KOPT-K1 (cell line): Measurements from ENCODE around the gene WDR62.
"Not testable (repeated sequence)": the region's sequence is repeated elsewhere in the genome, so short reads cannot be mapped to it uniquely, and the experiment has no call there.

Experiments used
- H3K27ac ChIP-seq: fragments of 200-600 bp; sonication (generic); 2 replicates; pipeline ENCODE4 v1.5.1; 2016; ENCODE audit warnings: antibody characterized with exemption, mild to moderate bottlenecking, low read depth, low read length; ENCODE audit not compliant: poor library complexity, severe bottlenecking
- H3K36me3 ChIP-seq: fragments of 200-600 bp; sonication (generic); 2 replicates; pipeline ENCODE4 v1.5.1; 2017; ENCODE audit warnings: antibody characterized with exemption, mild to moderate bottlenecking, low read length, moderate library complexity; ENCODE audit not compliant: insufficient read depth
- H3K9me3 ChIP-seq: fragments of 200-600 bp; sonication (generic); 2 replicates; pipeline ENCODE4 v1.5.1; 2017; ENCODE audit warnings: antibody characterized with exemption, low read length, mild to moderate bottlenecking; ENCODE audit not compliant: insufficient read depth, poor library complexity, severe bottlenecking

The WDR62 gene

DNA sequence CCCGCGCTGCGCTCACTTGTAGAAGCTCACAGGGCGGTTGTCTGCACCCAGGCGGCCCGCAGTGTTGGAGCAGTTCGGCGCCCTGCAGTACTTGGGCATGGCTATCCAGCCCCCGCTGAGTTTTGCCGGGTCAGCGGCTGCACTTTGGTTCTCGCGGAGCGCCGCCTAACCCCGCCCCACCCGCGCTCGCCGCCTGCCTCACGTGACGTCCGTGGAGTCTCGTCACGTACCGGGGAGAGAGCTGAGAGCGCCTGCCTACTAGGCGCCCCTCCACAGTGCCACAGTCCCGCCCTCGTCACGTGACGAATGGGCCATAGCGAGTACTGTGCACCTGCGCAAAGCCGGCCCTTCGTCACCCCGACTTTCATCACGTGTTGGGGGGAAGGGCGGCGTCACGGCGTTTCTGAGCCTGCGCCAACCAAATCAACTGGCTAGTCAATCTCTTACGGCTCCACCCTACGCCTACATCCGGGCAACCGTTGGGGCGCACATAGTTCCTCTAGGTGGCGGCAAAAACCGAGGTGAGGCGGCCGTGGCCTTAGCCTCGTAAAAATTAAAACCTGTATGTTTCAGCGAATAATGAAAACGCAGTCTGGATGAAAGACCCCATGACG, 471 bp upstream of the WDR62 start, which contains the start of gene THAP8:
TSS of gene THAP8 (minus strand) at position 167 of the 614 bp plus-strand sequence. CDS start at position 99, 68 bp downstream.
- no peaks in the 10 kb centered on the region for H3K9me3 ChIP-seq
- H3K36me3 ChIP-seq: peaks cover 36% of the 10 kb centered on the region
- peak within 1 kb of the TSS; percentile 96 for H3K27ac ChIP-seq

DNA sequence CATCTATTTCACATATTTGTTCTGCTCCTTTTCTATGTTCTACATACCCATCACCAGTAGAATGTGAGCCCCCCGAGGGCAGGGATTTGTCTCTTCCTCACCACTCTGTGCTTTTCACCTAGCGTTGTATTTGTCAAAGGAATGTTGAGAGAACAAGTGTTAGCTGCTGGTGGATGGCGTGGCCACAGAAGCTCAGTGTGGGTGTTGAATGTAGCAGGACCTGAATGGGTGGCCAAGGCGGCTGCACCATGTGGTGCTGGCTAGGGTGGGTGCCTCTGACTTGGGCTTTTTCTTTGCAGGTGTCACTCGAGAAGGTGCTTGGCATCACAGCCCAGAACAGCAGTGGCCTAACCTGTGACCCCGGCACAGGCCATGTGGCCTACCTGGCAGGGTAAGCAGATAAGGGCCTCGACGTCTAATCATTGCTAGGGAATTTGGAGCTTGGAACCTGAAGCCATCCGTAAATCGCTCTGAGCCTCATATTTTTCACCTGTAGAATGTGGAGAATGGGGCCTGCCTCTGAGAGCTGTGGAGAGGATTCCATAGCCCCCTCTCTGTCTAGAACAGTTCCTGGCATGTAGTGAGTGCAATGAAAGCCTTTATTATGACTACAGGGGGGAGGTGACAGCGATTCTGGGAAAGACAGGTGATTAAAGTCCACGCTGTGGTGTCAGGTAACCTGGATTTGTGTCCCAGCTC, 3.9 kb downstream of the WDR62 start:
- H3K9me3 ChIP-seq: no peaks in the 10 kb centered on the region
- no peak overlapping the region for H3K27ac ChIP-seq
- peaks cover 74% of the 10 kb centered on the region for H3K36me3 ChIP-seq

DNA sequence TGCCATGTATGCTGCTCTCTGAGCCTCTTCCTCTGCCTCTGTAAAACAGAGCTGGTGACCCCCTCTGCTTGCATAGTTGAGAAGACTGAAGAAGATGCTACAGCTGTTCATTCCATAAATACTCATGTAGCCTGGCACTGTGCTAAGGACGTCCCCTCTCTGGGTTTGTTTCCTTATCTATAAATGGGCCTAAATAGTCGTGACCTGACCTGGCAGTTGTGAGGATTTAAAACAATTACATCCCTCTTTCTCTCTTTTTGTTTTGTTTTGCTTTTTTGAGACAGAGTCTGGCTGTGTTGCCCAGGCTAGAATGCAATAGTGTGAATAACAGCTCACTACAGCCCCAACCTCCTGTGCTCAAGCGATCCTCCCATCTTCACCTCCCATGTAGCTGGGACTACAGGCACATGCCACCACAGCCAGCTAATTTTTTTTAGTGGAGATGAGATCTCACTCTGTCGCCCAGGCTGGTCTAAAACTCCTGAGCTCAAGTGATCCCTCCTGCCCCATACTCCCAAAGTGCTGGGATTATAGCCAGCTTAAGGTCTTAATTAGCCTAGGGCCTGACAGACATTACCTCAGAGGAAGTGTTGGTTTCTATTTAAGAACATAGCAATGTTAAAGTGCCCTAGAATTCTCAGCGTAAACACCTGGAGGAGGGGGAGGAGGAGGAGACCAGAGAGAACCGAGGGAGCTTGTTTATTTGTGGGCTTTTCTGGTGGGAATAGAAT, 4.6 kb downstream of the WDR62 start:
- Histone ChIP-seq H3K36me3 (peaks cover 80% of the 10 kb centered on the region), H3K9me3 (no peaks in the 10 kb centered on the region), H3K27ac (no peak overlapping the region)

DNA sequence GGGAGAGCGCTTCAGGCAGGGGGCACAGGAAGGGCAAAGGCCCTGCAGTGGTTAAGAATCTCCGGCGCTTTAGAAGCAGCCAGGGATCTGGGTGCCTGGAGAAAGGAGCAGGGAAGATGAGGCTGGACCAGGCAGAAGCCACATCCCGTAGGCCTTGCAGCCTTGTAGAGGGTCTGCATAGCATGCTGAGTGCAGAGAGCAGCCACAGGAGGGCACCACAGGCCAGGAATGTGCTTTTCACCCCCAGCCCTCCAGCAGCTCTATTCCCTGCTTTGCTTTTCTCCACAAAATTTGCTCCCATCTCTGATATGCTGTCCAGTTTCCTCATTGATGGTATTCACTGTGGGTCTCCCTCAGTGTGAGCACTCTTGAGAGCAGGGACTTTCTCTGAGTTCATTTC, 5.7 kb downstream of the WDR62 start:
- no peak overlapping the region for H3K27ac ChIP-seq
- no peaks in the 10 kb centered on the region for H3K9me3 ChIP-seq
- H3K36me3 ChIP-seq: peaks cover 91% of the 10 kb centered on the region

DNA sequence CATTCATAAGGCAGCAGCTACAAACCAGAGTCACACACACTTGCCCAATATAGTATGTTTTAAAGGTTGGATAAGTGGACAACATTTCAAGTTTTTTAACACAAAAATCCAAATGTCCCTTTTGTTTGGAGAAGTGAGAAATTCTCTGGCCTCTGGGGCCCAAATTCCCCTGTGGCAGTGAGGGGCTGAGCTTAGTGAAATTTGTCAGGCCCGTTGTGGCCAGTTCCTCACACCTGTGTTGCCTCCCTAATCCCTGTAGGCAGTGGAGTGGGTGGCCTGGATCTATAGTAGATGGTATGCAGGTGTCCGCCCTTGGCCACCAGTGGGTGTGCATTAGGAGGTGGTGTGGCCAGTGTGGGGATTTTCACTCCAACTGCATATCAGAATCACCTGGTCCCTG, 6.7 kb downstream of the WDR62 start:
- Histone ChIP-seq H3K36me3 (peaks cover 98% of the 10 kb centered on the region), H3K27ac (no peak overlapping the region), H3K9me3 (no peaks in the 10 kb centered on the region)

DNA sequence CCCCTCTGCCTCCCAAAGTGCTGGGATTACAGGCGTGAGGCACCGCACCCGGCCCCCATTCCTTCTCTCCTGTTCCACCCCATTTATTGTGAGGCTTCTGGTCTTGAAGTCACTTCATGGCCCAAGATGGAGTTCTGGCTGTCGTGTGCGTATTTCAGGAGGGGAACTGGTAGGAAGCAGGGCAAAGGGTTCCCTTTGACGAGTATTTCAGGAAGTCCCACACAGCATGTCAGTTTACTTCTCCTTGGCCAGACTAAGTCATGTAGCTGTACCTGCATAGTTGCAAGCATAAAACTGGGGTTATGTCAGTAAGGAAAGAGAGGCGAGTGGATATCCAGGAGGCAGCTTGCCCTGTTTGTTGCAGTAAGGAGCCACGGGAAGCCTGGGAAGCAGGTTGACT, 10.1 kb downstream of the WDR62 start:
- no peaks in the 10 kb centered on the region for H3K9me3 ChIP-seq
- peaks cover 84% of the 10 kb centered on the region for H3K36me3 ChIP-seq
- no peak overlapping the region for H3K27ac ChIP-seq

DNA sequence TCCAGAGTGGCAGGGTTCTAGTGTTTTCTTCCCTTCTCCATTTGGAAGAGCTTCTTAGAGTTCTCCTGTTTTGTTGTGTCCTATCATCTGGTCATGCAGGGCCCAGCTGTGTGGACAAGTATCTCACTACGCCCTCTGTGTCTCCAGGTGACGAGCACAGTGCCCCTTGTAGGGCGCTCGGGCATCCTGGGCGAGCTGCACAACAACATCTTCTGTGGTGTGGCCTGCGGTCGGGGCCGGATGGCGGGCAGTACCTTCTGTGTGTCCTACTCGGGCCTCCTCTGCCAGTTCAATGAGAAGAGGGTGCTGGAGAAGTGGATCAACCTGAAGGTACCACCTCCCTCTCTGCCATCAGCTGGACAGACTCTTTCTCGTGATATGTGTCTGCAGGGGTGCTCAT, 13.0 kb downstream of the WDR62 start:
- no peak overlapping the region for H3K27ac ChIP-seq
- no peaks in the 10 kb centered on the region for H3K9me3 ChIP-seq
- peaks cover 83% of the 10 kb centered on the region for H3K36me3 ChIP-seq

DNA sequence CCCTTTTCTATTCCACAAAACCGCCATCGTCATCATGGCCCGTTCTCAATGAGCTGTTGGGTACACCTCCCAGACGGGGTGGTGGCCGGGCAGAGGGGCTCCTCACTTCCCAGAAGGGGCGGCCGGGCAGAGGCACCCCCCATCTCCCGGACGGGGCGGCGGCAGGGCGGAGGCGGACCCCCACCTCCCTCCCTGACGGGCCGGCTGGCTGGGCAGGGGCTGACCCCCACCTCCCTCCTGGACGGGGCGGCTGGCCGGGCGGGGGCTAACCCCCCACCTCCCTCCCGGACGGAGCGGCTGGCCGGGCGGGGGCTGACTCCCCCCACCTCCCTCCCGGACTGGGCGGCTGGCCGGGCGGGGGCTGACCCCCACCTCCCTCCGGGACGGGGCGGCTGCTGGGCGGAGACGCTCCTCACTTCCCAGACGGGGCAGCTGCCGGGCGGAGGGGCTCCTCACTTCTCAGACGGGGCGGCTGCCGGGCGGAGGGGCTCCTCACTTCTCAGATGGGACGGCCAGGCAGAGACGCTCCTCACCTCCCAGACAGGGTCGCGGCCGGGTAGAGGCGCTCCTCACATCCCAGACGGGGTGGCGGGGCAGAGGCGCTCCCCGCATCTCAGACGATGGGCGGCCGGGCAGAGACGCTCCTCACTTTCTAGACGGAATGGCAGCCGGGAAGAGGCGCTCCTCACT, 14.3 kb downstream of the WDR62 start:
- H3K36me3 ChIP-seq: peaks cover 84% of the 10 kb centered on the region
- not testable (repeated sequence) for H3K27ac ChIP-seq, H3K9me3 ChIP-seq

DNA sequence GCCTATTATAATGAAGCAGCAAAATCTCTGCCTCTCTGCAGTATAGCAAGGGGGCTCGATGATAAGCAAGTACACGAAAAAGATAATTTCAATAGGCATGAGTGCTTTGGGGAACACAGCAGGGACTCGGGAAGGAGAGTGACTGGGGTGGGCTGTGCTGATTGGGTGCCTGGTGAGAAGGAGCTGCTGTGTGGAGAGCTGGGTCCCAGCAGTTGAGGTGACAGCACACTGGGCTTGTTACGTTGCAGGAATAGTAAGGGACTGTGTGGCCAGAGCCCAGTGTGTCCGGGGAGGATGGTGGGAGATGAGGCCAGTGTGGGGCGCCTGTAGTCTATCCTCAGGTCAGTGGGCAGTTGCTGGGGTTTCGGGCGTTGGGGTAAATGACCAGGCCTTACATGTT, 17.4 kb downstream of the WDR62 start:
- no peak overlapping the region for H3K27ac ChIP-seq
- peaks cover 83% of the 10 kb centered on the region for H3K36me3 ChIP-seq
- H3K9me3 ChIP-seq: no peaks in the 10 kb centered on the region

DNA sequence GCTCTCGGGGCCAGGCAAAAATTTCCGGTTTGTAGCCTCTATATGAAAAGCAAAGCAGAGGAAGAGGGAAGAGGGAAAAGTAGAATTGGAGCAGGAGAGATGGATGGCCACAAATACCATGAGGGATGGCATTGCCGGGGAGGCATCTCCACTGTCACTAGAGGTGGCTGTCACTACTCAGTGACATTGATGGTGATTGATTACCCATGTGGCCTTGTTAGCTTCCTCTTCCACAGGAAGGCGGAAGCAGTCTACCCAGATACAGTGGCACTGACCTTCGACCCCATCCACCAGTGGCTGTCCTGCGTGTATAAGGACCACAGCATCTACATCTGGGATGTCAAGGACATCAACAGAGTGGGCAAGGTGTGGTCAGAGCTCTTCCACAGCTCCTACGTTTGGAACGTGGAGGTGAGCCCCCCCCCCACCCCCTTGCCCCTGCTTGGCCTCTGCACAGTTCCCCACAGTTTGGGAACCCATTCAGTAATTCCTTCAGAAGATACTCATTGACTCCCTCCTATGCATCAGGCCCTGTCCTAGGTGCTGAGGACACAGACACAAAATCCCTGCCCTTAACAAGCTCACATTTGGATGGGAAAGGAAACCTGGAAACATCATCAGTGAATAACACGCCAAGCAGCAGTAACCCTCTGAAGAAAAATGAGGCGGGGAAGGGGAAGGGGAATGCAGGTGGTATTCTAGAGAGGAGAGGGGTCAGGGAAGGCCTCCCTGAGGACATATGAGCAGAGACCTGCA, 18.6 kb downstream of the WDR62 start:
- Histone ChIP-seq H3K9me3 (no peaks in the 10 kb centered on the region), H3K36me3 (peaks cover 83% of the 10 kb centered on the region), H3K27ac (no peak overlapping the region)

DNA sequence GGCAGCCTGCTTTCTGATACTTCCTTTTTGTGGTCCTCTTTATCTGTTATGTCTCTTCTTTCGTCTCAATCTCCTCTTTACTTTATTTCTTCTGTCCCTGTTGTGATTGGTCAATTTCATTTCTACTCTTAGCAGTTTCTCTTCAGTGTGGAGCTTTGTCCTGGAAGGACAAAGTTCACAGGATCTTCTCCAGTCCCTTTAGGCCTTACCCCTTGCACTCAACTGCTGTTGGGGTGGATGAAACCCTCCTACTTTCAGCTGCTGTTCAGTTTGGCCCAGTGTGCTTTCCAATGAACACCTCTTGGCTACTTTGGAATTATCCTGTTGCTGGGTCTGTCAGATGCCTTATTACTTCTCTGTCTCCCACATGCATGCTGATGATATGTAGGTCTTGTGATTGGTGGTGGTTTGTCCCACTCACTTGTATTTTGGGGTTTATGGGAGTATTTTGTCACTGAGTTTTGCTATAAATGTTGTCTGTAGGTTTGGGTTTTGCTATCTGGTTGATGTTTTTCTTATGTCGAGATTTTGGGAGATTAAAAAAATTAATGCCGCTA, 24.8 kb downstream of the WDR62 start:
- Histone ChIP-seq H3K36me3 (peaks cover 92% of the 10 kb centered on the region), H3K27ac (no peak overlapping the region), H3K9me3 (no peaks in the 10 kb centered on the region)

DNA sequence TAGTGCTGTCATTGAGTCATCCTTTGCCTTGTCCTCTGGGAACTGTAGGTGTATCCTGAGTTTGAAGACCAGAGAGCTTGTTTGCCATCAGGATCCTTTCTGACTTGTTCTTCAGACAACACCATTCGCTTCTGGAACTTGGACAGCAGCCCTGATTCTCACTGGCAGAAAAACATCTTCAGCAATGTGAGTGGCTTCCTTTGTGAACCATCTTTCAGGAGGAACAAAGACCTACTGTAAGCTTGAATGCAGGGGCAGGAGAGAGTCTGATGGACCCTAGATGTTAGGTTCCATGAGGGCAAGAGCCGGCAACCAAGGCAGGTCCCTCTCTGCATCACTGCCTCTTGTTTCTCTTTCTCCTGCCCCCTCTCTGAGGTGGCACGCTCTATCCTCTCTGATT, 26.7 kb downstream of the WDR62 start:
- Histone ChIP-seq H3K27ac (no peak overlapping the region), H3K9me3 (no peaks in the 10 kb centered on the region), H3K36me3 (peaks cover 92% of the 10 kb centered on the region)

DNA sequence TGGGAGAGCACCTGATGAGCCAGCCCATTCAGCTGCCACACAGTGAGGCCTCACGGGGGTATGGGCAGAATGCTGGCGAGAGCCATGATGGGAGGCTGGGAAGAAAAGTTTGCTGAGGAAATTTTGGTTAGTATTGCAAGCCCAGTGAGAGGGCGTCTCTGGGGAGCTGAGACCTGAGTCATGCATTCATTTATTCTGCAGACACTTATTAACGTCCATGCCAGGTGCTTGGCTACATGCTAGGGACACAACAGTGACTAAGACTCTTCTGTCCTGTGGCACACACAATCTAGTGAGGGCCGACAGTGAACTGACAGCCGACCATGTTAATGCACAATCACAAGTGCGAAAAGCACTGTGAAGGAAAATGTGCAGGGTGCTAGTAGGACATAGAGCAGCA, 27.2 kb downstream of the WDR62 start:
- Histone ChIP-seq H3K27ac (no peak overlapping the region), H3K36me3 (peaks cover 93% of the 10 kb centered on the region), H3K9me3 (no peaks in the 10 kb centered on the region)

DNA sequence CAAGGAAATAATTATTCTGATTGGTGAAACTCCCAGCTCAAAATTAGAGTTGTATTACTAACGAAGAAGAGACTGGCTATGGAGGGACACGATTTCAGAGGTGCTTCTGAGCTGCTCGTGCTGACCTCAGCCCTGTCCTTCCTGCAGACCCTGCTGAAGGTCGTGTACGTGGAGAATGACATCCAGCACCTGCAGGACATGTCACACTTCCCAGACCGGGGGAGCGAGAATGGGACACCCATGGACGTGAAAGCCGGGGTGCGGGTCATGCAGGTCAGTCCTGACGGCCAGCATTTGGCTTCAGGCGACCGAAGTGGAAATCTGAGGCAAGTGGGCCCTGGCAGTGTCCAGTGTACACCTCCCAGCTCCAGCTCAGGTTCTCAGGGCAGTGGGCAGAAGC, 28.2 kb downstream of the WDR62 start:
- Histone ChIP-seq H3K27ac (no peak overlapping the region), H3K9me3 (no peaks in the 10 kb centered on the region), H3K36me3 (peaks cover 93% of the 10 kb centered on the region)
